SK-N-DZ (cell line): Measurements from ENCODE around the gene LRRC17.
"Not testable (repeated sequence)": the region's sequence is repeated elsewhere in the genome, so short reads cannot be mapped to it uniquely, and the experiment has no call there.

Experiments
- DNase-seq: peaks from one replicate; pipeline ENCODE4 v3.0.0-alpha.2; 2015; ENCODE audit warnings: low spot score

LRRC17 gene

GRCh38 chr7:102897856-102898531, 14.8 kb upstream of the LRRC17 start:
- no peak for DNase-seq

GRCh38 chr7:102898532-102898859, 14.3 kb upstream of the LRRC17 start:
- DNase-seq = no peak

- DNase-seq = not testable (repeated sequence)
Observed at GRCh38 chr7:102902052-102902451, 10.7 kb upstream of the LRRC17 start.

GRCh38 chr7:102903576-102903975, 9.2 kb upstream of the LRRC17 start:
- DNase-seq = not testable (repeated sequence)

- no peak for DNase-seq
Observed at GRCh38 chr7:102908676-102909075, 4.1 kb upstream of the LRRC17 start.

GRCh38 chr7:102913826-102914225, 1.0 kb downstream of the LRRC17 start:
- DNase-seq = no peak

- no peak for DNase-seq
Observed at GRCh38 chr7:102914585-102914984, 1.8 kb downstream of the LRRC17 start.

GRCh38 chr7:102916426-102916825, 3.6 kb downstream of the LRRC17 start:
- no peak for DNase-seq

GRCh38 chr7:102916881-102917280, 4.1 kb downstream of the LRRC17 start:
- no peak for DNase-seq

GRCh38 chr7:102917436-102918353, 4.9 kb downstream of the LRRC17 start:
- no peak for DNase-seq

- no peak for DNase-seq
Observed at GRCh38 chr7:102918845-102919244, 6.0 kb downstream of the LRRC17 start.

- no peak for DNase-seq
Observed at GRCh38 chr7:102925976-102926782, 13.4 kb downstream of the LRRC17 start.

GRCh38 chr7:102926783-102927140, 14.0 kb downstream of the LRRC17 start:
- DNase-seq = no peak

- DNase-seq = no peak
Observed at GRCh38 chr7:102927312-102927933, 14.6 kb downstream of the LRRC17 start.

- no peak for DNase-seq
Observed at GRCh38 chr7:102931757-102932156, 19.0 kb downstream of the LRRC17 start.

GRCh38 chr7:102933763-102934162, 21.0 kb downstream of the LRRC17 start:
- DNase-seq = peak; percentile 47

GRCh38 chr7:102934239-102934638, 21.4 kb downstream of the LRRC17 start:
- no peak for DNase-seq

- DNase-seq = no peak
Observed at GRCh38 chr7:102934701-102935100, 21.9 kb downstream of the LRRC17 start.

- DNase-seq = peak; percentile 43
Observed at GRCh38 chr7:102935450-102936115, 22.8 kb downstream of the LRRC17 start.

GRCh38 chr7:102938679-102939078, 25.9 kb downstream of the LRRC17 start:
- no peak for DNase-seq

- no peak for DNase-seq
Observed at GRCh38 chr7:102942181-102942866, 29.5 kb downstream of the LRRC17 start.
